ENCODE data around the gene FAM118B.

DNA sequence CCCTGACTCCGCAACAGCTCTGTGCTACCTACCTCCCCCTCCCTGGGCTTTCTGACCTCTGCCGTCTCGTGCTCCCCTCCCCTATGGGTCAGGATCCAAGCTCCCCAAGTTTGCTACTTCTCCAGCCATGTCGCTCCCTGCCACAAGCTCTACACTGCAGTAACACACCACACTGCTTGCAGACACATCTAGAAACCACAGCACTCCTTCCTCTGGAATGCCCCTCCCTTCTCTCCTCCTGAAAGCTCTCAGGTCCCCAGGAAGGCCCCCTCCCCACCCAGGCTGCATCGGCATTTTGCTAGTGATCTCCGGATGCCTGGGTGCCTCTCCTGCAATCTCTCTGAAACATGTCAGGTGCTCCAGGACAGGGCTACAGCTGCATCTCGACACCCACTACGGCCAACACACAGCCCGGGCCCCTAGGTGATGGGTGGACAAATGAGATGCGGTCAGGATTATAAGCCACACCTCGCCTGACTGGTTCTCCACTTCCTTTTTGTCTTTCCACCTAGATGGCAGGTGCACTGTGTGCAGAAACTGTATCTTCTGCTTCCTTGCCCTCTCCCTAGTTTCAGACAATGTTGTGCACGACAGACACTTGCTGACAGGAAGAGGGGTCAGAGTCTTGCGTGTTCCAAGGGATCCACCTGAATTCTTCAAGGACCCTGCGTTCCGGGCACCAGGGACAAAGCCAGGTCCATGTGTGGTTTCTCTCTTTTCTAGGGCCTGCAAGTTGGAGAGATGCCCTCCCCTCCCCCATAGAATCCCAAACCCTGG, 23.1 kb upstream of the FAM118B start:
- TF ChIP-seq POLR2A (IDR thresholded peaks at IDR 0.05; ENCODE audit: low read length) (no peak), GATA1 (IDR thresholded peaks at IDR 0.05; ENCODE audit: low read depth, low read length) (no peak)
